CD4-positive, alpha-beta T cell treated with Interleukin-17A for 4 hours (primary cell): ENCODE data around the gene GCAT.
A peak's percentile ranks its signal among the peaks of the same experiment; 100 is the strongest.

ENCODE experiments used
- DNase-seq: peaks from one replicate; pipeline ENCODE4 v3.0.0-alpha.2; 2020; ENCODE audit warnings: mixed read lengths

GCAT gene

DNA sequence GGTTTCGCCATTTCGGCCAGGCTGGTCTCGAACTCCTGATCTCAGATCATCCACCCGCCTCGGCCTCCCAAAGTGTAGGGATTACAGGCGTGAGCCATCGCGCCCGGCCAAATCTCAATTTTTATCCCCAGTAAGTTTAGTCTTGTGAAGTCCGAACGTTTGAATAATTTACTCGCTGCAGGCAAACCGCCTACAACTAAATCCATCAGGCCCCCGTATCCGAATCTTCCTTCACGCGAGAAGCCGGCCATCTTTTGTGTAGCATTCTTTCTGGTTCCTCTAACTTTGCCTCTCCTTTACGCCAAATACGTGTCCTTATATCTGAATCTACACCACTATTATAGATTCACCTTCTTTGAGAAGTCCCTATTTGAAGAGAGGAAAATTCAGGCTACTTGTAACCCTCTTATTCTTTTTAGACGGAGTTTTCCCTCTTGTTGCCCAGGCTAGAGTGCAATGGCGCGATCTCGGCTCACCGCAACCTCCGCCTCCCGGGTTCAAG, 40.9 kb downstream of the GCAT start:
- DNase-seq = peak; percentile 4

- peak; percentile 90 for DNase-seq
Observed at GRCh38 chr22:37849089-37849751, 41.5 kb downstream of the GCAT start, which contains the start of gene EIF3L. Gene EIF3L (plus strand): TSS chr22:37849419. CDS start chr22:37849450, 31 bp downstream.

GRCh38 chr22:37850801-37851200, 43.1 kb downstream of the GCAT start:
- DNase-seq = no peak

DNA sequence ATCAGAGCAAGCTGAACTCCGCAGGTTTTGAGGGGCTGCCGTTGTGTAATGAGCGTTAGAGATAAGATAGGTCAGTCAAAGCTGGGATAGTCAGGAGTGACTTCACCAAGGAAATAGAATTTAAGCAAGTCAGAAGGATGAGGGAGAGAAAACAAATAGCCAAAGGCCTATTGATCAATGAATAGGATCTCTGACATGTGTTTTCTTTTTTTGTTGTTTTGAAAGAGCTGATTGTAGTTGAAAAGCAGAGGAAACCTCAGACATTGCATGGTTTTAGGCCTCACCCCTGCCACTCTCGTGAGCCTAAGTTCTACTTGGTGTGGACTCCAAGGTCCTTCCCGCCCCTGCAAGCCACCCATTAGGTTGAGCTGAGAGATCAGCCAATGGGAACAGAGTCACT, 44.7 kb downstream of the GCAT start:
- DNase-seq = no peak

- no peak for DNase-seq
Observed at GRCh38 chr22:37854946-37855345, 47.2 kb downstream of the GCAT start.

- DNase-seq = no peak
Observed at GRCh38 chr22:37855462-37855861, 47.7 kb downstream of the GCAT start.

DNA sequence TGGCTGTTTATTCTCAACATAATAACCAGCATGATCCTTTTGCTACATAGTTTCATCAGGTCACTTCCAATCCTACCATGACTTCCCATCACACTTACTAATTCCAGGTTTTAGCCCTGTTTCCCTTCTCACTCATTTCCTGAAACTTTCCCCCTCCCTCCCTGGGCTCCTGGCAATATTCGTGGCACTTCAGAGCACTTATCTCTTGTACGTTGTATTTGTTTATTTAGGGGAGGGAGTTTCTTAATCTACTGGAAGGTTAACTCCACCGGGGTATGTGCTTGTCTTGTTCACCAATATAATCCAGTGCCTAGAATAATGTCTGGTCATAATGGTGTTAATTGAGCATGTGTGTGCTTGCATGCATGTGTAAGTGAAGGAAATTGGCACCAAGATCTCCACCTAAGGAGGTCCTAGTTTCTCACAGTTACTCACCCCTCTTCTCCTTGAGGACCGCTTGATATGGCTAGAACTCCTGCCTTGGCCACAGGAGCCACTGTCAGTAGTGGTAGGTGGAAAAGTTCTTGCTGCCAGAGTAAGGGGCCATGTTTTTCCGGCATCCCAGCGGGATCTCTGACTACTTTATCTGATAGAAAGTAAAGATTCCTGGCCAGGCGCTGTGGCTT, 53.2 kb downstream of the GCAT start:
- DNase-seq = no peak

DNA sequence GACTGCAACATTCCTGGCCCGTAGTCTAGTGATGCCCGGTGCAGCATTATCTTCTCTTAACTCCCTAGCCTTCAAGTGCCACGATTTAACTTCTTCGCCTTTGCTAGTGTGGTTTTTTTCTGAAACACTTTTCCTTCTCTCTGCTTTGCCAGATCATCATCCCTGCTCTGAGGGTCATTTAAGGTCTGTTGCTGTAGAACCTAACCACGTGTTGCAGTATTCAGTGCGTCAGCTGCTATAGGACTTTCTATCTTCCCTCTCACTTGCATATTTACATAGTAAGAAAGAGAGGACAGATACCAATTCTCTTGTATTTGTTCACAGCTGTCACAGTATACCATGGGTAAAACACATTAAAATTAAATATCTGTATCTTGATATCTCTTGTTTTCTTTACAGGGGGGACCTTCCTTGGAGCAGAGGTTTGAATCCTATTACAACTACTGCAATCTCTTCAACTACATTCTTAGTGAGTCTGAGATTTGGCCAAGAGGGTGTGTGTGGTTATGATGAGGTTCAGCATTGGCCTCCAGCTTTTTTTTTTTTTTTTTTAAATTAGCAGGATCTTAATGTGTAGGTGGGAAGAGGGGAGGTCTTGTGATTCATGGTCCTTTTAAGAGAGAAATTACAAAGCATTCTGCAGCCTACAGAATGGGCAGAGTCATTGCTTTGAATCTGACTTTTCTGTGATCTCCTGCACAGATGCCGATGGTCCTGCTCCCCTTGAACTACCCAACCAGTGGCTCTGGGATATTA, 55.0 kb downstream of the GCAT start:
- no peak for DNase-seq

GRCh38 chr22:37865510-37865909, 57.8 kb downstream of the GCAT start:
- DNase-seq = no peak
